WTC11 (cell line): Measurements from ENCODE around the gene TSPAN9. TPM values are rescaled to one million over a fixed set of nuclear protein-coding genes. Genes with fewer than 3 reads are reported as not detected.

ENCODE experiments used
- ATAC-seq: fragments of 200-7000 bp; cut with Tn5 transposase; 2 replicates; pipeline ENCODE4 v1.10.0; 2021; ENCODE audit warnings: mild to moderate bottlenecking, moderate library complexity
- CTCF ChIA-PET: fragments of 300-600 bp; sonication (Branson Sonifier 250); formaldehyde crosslinking; loops from one replicate; lab custom pipeline; 2021; ENCODE audit warnings: antibody characterized with exemption; lab: Charles Lee
- POLR2A ChIA-PET: fragments of 350-600 bp; sonication (Branson Sonifier 250); formaldehyde crosslinking; loops from one replicate; lab custom pipeline; 2021; ENCODE audit warnings: antibody characterized with exemption; lab: Charles Lee
- DNase-seq: peaks from one replicate; pipeline ENCODE4 v3.0.0; 2021; ENCODE audit warnings: low spot score
- H3K27ac Mint-ChIP-seq: 2 replicates; pipeline ENCODE4 v1.8.0; 2021; ENCODE audit warnings: mixed read lengths
- H3K27me3 Mint-ChIP-seq: 2 replicates; pipeline ENCODE4 v1.8.0; 2021; ENCODE audit warnings: low read depth, mild to moderate bottlenecking, moderate library complexity, mixed read lengths
- H3K36me3 Mint-ChIP-seq: 2 replicates; pipeline ENCODE4 v1.8.0; 2021; ENCODE audit warnings: mixed read lengths
- H3K4me1 Mint-ChIP-seq: 2 replicates; pipeline ENCODE4 v1.8.0; 2022; ENCODE audit warnings: mixed read lengths
- H3K4me3 Mint-ChIP-seq: 2 replicates; pipeline ENCODE4 v1.8.0; 2021; ENCODE audit warnings: mild to moderate bottlenecking, moderate library complexity, mixed read lengths
- H3K9me3 Mint-ChIP-seq: 2 replicates; pipeline ENCODE4 v1.8.0; 2021; ENCODE audit warnings: mixed read lengths
- ARID4B ChIP-seq: sonication (generic); formaldehyde crosslinking; IDR thresholded peaks from 2 replicates; pipeline ENCODE4 v1.8.0; 2023; ENCODE audit warnings: missing genetic modification reagents, mild to moderate bottlenecking, borderline replicate concordance
- ATF3 ChIP-seq: sonication (generic); formaldehyde crosslinking; conservative IDR thresholded peaks from 2 replicates; pipeline ENCODE4 v1.8.1; 2022; ENCODE audit warnings: mild to moderate bottlenecking, missing genetic modification reagents
- CBFB ChIP-seq: sonication (generic); formaldehyde crosslinking; IDR thresholded peaks from 2 replicates; pipeline ENCODE4 v1.8.1; 2022; ENCODE audit warnings: mild to moderate bottlenecking, low read depth, missing genetic modification reagents
- E2F4 ChIP-seq: sonication (generic); formaldehyde crosslinking; IDR thresholded peaks from 2 replicates; pipeline ENCODE4 v1.8.1; 2022; ENCODE audit warnings: low read depth, mild to moderate bottlenecking, moderate library complexity, missing genetic modification reagents, borderline replicate concordance
- FOXK1 ChIP-seq: sonication (generic); formaldehyde crosslinking; IDR thresholded peaks from 2 replicates; pipeline ENCODE4 v1.8.0; 2022; ENCODE audit warnings: mild to moderate bottlenecking, moderate library complexity, missing genetic modification reagents
- FOXP4 ChIP-seq: sonication (generic); formaldehyde crosslinking; IDR thresholded peaks from 2 replicates; pipeline ENCODE4 v1.8.0; 2022; ENCODE audit warnings: mild to moderate bottlenecking, missing genetic modification reagents
- GABPB1 ChIP-seq: sonication (generic); formaldehyde crosslinking; IDR thresholded peaks from 2 replicates; pipeline ENCODE4 v1.8.1; 2023; ENCODE audit warnings: mild to moderate bottlenecking, missing genetic modification reagents
- IRF1 ChIP-seq: sonication (generic); formaldehyde crosslinking; IDR thresholded peaks from 2 replicates; pipeline ENCODE4 v1.8.0; 2023; ENCODE audit warnings: missing genetic modification reagents
- IRF2 ChIP-seq: sonication (generic); formaldehyde crosslinking; IDR thresholded peaks from 2 replicates; pipeline ENCODE4 v1.8.0; 2022; ENCODE audit warnings: low read depth, missing genetic modification reagents, borderline replicate concordance
- KAT7 ChIP-seq: sonication (generic); formaldehyde crosslinking; IDR thresholded peaks from 2 replicates; pipeline ENCODE4 v1.8.1; 2023; ENCODE audit warnings: missing genetic modification reagents, mild to moderate bottlenecking, borderline replicate concordance
- NR1H2 ChIP-seq: sonication (generic); formaldehyde crosslinking; IDR thresholded peaks from 2 replicates; pipeline ENCODE4 v1.9.0; 2021; ENCODE audit warnings: mild to moderate bottlenecking, moderate library complexity, missing genetic modification reagents
- NR3C1 ChIP-seq: sonication (generic); formaldehyde crosslinking; conservative IDR thresholded peaks from 2 replicates; pipeline ENCODE4 v1.8.1; 2023; ENCODE audit warnings: low read depth, mild to moderate bottlenecking, missing genetic modification reagents
- RORB ChIP-seq: fragments of 250-450 bp; sonication (Bioruptor Pico); IDR thresholded peaks from 2 replicates; pipeline ENCODE4 v1.9.0; 2021; ENCODE audit warnings: mild to moderate bottlenecking
- SMAD4 ChIP-seq: sonication (generic); formaldehyde crosslinking; IDR thresholded peaks from 2 replicates; pipeline ENCODE4 v1.8.0; 2022; ENCODE audit warnings: mild to moderate bottlenecking, missing genetic modification reagents
- SP1 ChIP-seq: sonication (generic); formaldehyde crosslinking; conservative IDR thresholded peaks from 2 replicates; pipeline ENCODE4 v1.8.1; 2022; ENCODE audit warnings: missing genetic modification reagents
- USF1 ChIP-seq: sonication (generic); formaldehyde crosslinking; IDR thresholded peaks from 2 replicates; pipeline ENCODE4 v1.8.0; 2022; ENCODE audit warnings: mild to moderate bottlenecking, missing genetic modification reagents
- ZBTB21 ChIP-seq: sonication (generic); formaldehyde crosslinking; IDR thresholded peaks from 2 replicates; pipeline ENCODE4 v1.8.1; 2023; ENCODE audit warnings: mild to moderate bottlenecking, missing genetic modification reagents, borderline replicate concordance
- ZNF121 ChIP-seq: sonication (generic); formaldehyde crosslinking; IDR thresholded peaks from 2 replicates; pipeline ENCODE4 v1.8.0; 2023; ENCODE audit warnings: missing genetic modification reagents
- ZNF138 ChIP-seq: sonication (generic); formaldehyde crosslinking; conservative IDR thresholded peaks from 2 replicates; pipeline ENCODE4 v1.8.1; 2022; ENCODE audit warnings: mild to moderate bottlenecking, moderate library complexity, missing genetic modification reagents
- ZNF317 ChIP-seq: sonication (generic); formaldehyde crosslinking; IDR thresholded peaks from 2 replicates; pipeline ENCODE4 v1.8.1; 2023; ENCODE audit warnings: low read depth, mild to moderate bottlenecking, moderate library complexity, missing genetic modification reagents, borderline replicate concordance
- ZNF416 ChIP-seq: fragments of 250-450 bp; sonication (Bioruptor Pico); IDR thresholded peaks from 2 replicates; pipeline ENCODE4 v1.9.0; 2021; ENCODE audit warnings: mild to moderate bottlenecking, inconsistent platforms
- total RNA-seq: library from RNA; stranded (reverse); gene quantifications from 3 replicates; pipeline ENCODE4 v1.2.3, GENCODE V29; 2021

TSPAN9 gene
- total RNA-seq, 1 experiment from 2014 or later = 27.6 TPM

- TF ChIP-seq GABPB1 (no peak), ZNF138 (no peak), SMAD4 (no peak), IRF1 (no peak), ZBTB21 (CRISPR knock-in tag) (no peak), E2F4 (CRISPR knock-in tag) (no peak), ZNF416 (CRISPR knock-in tag) (no peak), KAT7 (no peak), ZNF121 (CRISPR knock-in tag) (no peak), ARID4B (CRISPR knock-in tag) (no peak), IRF2 (CRISPR knock-in tag) (no peak), ZNF317 (CRISPR knock-in tag) (no peak), NR1H2 (no peak)
- no peak for DNase-seq
- CTCF ChIA-PET = interaction anchor here (1.3 to 1.4 kb wide), 2 partner anchors 28 to 174 kb away, joined by 4 to 5 read pairs; no protein-coding TSS in a partner anchor
- ATAC-seq = no peak
- POLR2A ChIA-PET = no interaction called here
- peaks cover 14% of the 10 kb centered on the region for H3K4me1 Mint-ChIP-seq
- no peaks in the 10 kb centered on the region for H3K27me3 Mint-ChIP-seq
- peaks cover 7% of the 10 kb centered on the region for H3K36me3 Mint-ChIP-seq
- H3K4me3 Mint-ChIP-seq = no peak overlapping the region
- no peak overlapping the region; the same call in 1 of the 2 replicates for H3K27ac Mint-ChIP-seq
- peaks cover 7% of the 10 kb centered on the region for H3K9me3 Mint-ChIP-seq
Observed at GRCh38 chr12:3247629-3248161, 170.5 kb downstream of the TSPAN9 start.

GRCh38 chr12:3249081-3249800 is 172.1 kb downstream of the TSPAN9 start:
- H3K4me1 Mint-ChIP-seq = peaks cover 16% of the 10 kb centered on the region
- DNase-seq (no peak), ATAC-seq (no peak)
- no peak overlapping the region for H3K4me3 Mint-ChIP-seq
- ChIA-PET POLR2A (no interaction called here), CTCF (no interaction called here)
- peak overlapping the region; percentile 64; the same call in 1 of the 2 replicates for H3K27ac Mint-ChIP-seq
- peaks cover 7% of the 10 kb centered on the region for H3K9me3 Mint-ChIP-seq
- peaks cover 7% of the 10 kb centered on the region for H3K36me3 Mint-ChIP-seq
- no peaks in the 10 kb centered on the region for H3K27me3 Mint-ChIP-seq
- TF ChIP-seq SP1 (CRISPR knock-in tag) (no peak), RORB (CRISPR knock-in tag) (no peak), FOXP4 (CRISPR knock-in tag) (no peak), ATF3 (CRISPR knock-in tag) (no peak), ARID4B (CRISPR knock-in tag) (no peak), IRF2 (CRISPR knock-in tag) (no peak), NR3C1 (CRISPR knock-in tag) (no peak), CBFB (CRISPR knock-in tag) (no peak), FOXK1 (CRISPR knock-in tag) (no peak), USF1 (no peak)
